ENCODE results near the gene LTK. TPM values are rescaled to one million over a fixed set of nuclear protein-coding genes. Genes with fewer than 3 reads are reported as not detected.

Gene LTK
- 0.23 TPM for total RNA-seq

DNA sequence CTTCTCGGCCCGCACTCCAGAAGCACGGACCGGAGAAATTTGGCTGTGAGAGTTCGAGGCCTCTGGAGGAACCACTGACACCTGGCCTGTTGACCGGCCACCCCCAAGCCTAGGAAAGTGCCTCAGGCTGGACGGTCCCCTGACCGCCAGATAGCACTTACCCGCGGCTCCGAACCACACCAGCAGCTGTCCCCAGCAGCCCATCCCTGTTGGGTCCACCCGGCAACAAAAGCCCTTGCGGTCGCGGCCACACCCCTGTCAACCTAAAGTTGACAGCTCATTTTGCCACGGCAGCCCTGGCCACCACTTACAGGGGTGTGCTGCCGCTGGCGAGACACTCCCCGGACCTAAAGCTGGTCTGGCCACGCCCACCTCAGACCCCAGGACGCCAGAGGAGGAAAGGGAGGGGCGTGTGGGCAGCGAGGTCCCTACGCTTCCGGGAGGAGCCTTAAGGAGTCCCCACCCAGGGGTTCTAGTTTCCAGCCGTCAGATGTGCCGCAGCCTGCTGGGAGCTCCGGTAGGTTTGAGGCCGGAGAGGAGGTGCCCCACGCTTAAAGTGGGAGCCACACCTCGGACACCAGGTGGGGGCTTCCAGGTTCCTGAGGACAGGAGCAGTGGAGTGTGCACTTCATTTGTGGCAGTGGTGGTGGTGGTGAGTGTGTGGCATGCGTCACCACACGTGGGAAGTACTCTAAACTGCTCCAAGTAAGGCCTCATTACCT lies at the start of gene LTK:
Gene LTK (minus strand): TSS at position 322 of the 722 bp plus-strand sequence. CDS start 118 bp downstream, at position 204.

DNA sequence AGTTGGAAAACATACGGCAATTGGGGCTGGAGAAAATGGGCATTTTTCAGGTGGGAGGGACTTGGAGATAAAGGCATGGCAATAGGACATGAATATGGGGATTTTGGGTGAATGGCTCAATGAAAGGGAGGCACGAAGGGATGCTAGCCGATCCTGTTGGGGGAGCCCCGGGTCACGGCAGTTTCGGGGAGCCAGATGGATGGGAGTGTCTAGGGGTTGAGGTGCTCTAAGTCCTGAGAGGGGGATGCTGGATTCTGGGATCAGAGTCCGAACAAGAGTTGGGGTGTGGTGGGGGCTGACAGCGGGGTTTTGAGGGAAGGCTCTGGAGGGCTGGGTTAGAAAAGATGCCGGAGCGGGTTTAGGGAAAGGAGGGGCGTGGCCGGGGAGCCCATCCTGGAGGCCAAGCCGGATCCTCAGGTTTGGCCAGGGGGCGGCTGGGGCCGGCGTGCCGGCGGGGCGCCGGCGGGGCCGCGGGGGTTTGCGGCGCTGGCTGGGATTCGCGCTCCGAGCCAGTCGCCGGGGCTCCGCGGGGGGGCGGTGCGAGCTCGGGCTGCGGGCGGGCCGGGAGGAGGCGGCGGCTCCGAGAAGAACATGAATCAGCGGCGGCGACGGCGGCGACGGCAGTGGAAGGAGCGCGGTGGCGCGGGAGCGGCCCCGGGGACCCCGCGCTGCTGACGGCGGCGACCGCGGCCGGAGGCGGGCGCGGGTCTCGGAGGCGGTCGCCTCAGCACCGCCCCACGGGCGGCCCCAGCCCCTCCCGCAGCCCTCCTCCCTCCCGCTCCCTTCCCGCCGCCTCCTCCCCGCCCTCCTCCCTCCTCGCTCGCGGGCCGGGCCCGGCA lies 45.0 kb upstream of the LTK start, which contains the start of gene TYRO3:
Gene TYRO3 (plus strand): TSS at position 813 of the 839 bp plus-strand sequence. CDS start 46 bp downstream, outside the sequence.

DNA sequence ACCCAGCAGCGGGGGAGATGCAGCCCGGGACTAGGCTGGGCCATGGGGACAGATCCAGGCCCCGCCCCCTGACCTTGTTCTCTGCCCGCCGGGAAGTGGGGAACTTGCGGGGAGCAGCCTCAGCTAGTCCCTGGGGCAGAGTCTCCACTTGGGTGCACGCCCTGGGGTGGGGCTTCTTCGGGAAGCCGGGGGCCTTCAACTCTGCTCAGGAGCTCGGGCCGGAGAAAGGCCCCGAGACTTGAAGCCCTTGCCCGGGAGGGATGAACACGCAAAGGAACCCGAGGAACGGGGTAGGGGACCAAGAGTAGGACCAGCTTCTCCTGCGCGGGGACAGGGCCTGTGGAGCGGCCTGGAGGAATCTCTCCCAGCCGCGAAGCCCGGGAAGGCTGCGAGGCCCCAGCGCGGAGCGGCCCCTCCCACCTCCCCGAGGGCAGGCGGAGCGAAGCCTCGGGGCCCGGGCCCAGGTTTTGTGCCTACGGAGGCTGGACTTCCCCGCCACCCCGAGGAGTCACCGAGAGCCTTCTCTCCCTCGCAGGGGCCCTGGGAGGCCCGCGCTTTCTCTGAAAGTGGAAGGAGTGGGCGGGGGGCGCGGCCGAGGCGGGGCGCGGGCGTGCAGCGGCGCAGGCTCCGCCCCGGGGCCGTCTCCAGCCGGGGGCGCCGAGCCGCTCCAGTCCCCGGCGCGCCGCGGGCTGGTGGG lies 20.3 kb downstream of the LTK start, which contains the start of gene ITPKA:
Gene ITPKA (plus strand): TSS at position 670 of the 697 bp plus-strand sequence. CDS start 54 bp downstream, outside the sequence.

Other genes with a start within 250 kb of the LTK start
- gene OIP5, start 181.2 kb downstream of the LTK start, total RNA-seq = 3.9 TPM
- gene NUSAP1, start 180.9 kb downstream of the LTK start, total RNA-seq = 38.8 TPM
- 25.6 TPM for gene NDUFAF1, start 111.3 kb downstream of the LTK start, total RNA-seq
- gene RTF1, start 96.7 kb downstream of the LTK start, total RNA-seq = 58.1 TPM
- gene ITPKA, start 20.0 kb downstream of the LTK start, total RNA-seq = 0.69 TPM
- gene RPAP1, start 30.4 kb upstream of the LTK start, total RNA-seq = 20.8 TPM
- 32.3 TPM for gene TYRO3, start 45.4 kb upstream of the LTK start, total RNA-seq
- gene MGA, start 146.6 kb upstream of the LTK start, total RNA-seq = 74.5 TPM